Right lobe of liver (tissue), 6 donors: ENCODE results near the gene FOSL2. TPM values are rescaled to one million over a fixed set of nuclear protein-coding genes. Genes with fewer than 3 reads are reported as not detected.

Experiments used
- ATAC-seq, 4 donors: fragments of 200-7000 bp; cut with Tn5 transposase; one replicate each; pipeline ENCODE4 v1.9.1; 2020; ENCODE audit warnings: mild to moderate bottlenecking in 4 of 4, moderate library complexity in 4 of 4
- DNase-seq, 3 donors: peaks; one replicate each; pipeline ENCODE4 v3.0.0-alpha.2; 2020
- H3K27ac ChIP-seq, 3 donors: fragments of 200-600 bp; one replicate each; pipeline ENCODE4 v1.8.0; 2022
- H3K27me3 ChIP-seq, 2 donors: fragments of 200-600 bp; one replicate each; pipeline ENCODE4 v1.8.0; 2022
- H3K36me3 ChIP-seq, 4 donors: fragments of 200-600 bp; sonication (generic) in 1 of 4; one replicate each; pipeline versions ENCODE4 v1.5.1 to v1.8.0; 2017 to 2022; ENCODE audit warnings: control low read depth in 1 of 4
- H3K4me1 ChIP-seq, 4 donors: fragments of 200-600 bp; sonication (generic) in 1 of 4; one replicate each; pipeline versions ENCODE4 v1.5.1 to v1.8.0; 2017 to 2022; ENCODE audit warnings: control low read depth in 1 of 4
- H3K4me3 ChIP-seq, 3 donors: fragments of 200-600 bp; one replicate each; pipeline ENCODE4 v1.8.0; 2022
- H3K9me3 ChIP-seq, 4 donors: fragments of 200-600 bp; sonication (generic) in 1 of 4; one replicate each; pipeline versions ENCODE4 v1.5.1 to v1.8.0; 2017 to 2022; ENCODE audit warnings: control low read depth in 1 of 4
- POLR2A ChIP-seq: fragments of 450-650 bp; IDR thresholded peaks from one replicate; pipeline ENCODE4 v1.6.1; 2017; ENCODE audit warnings: antibody characterized with exemption, mild to moderate bottlenecking
- WGBS: methylation state at CpG from one replicate; pipeline ENCODE4 v1.1.6; 2018; ENCODE audit warnings: low coverage, low lambda C conversion rate; ENCODE audit not compliant: insufficient coverage; ENCODE audit errors: missing lambda C conversion rate; 5-methylcytosine and 5-hydroxymethylcytosine counted together
- intact Hi-C, 2 donors: fragments of 100-400 bp; cut with DNase I; formaldehyde crosslinking; loops; one replicate each; pipeline versions ENCODE4 v1.11.2 to v1.14.1; 2022
- total RNA-seq, 6 experiments: library from RNA; depleted of rRNA in 2 of 6; stranded (reverse); fragments of >200 nt in 2 of 6; fragmentation: NEBNext Ultra II Directional in 3 of 6; extraction: Animal tissue kit (Norgen Biotek cat#: 25700) in 3 of 6; gene quantifications; one replicate each; pipeline versions ENCODE4 v1.1.0 to v1.2.4, GENCODE V29; 2016 to 2023
- TF ChIP-seq, protein P1 (sequence below), 4 donors: fragments of 200-600 bp in 3 of 4; fragments of 450-650 bp in 1 of 4; IDR thresholded peaks; one replicate each; pipeline versions ENCODE4 v1.5.1 to v1.8.0; 2016 to 2022; ENCODE audit warnings: antibody characterized with exemption in 4 of 4, mild to moderate bottlenecking in 2 of 4
- donor health status: DM: no; HTN: yes; CAD: no.
- donor health status: DM: no; HTN: no; CAD: no.
- donor health status: DM: no; HTN: no; CAD: no.
- donor health status: DM: no; HTN: yes; CAD: no.
- donor health status: DM: no; HTN: yes; CAD: no.

FOSL2 gene
- total RNA-seq, 6 experiments from 2014 or later, result 8.1 to 70.7 (median 14.9) TPM

DNA sequence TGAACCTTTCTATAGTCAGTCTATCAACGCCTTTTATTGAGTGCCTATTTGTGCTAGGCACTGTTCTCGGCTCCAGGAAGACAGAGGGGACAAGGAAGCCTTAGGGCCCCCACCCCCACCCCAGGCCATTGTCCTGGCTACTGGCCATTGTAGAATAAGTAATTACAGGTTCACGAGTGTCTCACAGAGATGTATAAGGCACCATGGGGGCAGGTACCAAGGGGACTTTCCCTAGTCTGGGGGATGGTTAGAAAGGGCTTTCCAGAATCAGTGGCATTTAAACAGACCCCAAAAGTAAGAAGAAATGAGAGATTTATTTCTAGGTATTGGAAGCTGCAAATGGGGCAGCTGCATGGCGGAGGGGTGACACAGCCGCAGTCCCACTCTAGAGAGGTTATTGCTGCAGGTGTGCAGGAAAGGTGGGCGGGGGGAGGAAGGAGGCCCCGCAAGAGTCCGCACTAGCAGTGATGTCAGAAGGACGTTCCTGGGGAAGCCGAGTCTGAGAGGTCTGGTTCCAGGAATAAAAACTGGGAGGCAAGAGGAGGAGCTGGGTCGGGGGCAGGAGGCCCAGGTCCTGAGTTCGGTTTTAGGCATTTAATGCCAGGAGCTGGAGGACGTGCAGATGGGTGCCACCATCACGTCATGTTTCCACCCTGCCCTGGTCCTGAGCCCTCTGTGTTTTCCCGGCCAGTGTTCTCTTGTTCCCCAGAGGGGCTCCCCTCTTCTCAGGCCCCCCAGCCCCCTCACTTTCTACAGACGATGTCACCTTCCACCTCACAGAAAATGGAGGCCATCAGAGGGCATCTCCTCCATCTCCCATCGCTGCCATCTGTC lies 30.5 kb downstream of the FOSL2 start:
- Histone ChIP-seq H3K9me3 (no peaks in the 10 kb centered on the region), H3K36me3 (no peaks in the 10 kb centered on the region), H3K4me1 (peaks cover 0 to 9% (median 0%) of the 10 kb centered on the region in 4 donors), H3K4me3 (no peak overlapping the region), H3K27ac (peak overlapping the region in 1 of 3 donors; percentile 18), H3K27me3 (no peaks in the 10 kb centered on the region)
- ATAC-seq (no peak), DNase-seq (no peak)
- 72% methylated on average over 16 of the region's 17 CpGs for WGBS
- intact Hi-C loops, result no loop called here
- TF ChIP-seq POLR2A, result no peak
- TF ChIP-seq, protein P1, sequence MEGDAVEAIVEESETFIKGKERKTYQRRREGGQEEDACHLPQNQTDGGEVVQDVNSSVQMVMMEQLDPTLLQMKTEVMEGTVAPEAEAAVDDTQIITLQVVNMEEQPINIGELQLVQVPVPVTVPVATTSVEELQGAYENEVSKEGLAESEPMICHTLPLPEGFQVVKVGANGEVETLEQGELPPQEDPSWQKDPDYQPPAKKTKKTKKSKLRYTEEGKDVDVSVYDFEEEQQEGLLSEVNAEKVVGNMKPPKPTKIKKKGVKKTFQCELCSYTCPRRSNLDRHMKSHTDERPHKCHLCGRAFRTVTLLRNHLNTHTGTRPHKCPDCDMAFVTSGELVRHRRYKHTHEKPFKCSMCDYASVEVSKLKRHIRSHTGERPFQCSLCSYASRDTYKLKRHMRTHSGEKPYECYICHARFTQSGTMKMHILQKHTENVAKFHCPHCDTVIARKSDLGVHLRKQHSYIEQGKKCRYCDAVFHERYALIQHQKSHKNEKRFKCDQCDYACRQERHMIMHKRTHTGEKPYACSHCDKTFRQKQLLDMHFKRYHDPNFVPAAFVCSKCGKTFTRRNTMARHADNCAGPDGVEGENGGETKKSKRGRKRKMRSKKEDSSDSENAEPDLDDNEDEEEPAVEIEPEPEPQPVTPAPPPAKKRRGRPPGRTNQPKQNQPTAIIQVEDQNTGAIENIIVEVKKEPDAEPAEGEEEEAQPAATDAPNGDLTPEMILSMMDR (IDR thresholded peaks at IDR 0.05), result no peak

GRCh38 chr2:28423856-28424605 lies 31.4 kb downstream of the FOSL2 start:
- TF ChIP-seq, protein P1 (IDR thresholded peaks at IDR 0.05), result no peak
- TF ChIP-seq POLR2A, result no peak
- Histone ChIP-seq H3K9me3 (no peaks in the 10 kb centered on the region), H3K36me3 (no peaks in the 10 kb centered on the region), H3K4me3 (no peak overlapping the region), H3K27ac (peak overlapping the region in 1 of 3 donors; percentile 18), H3K27me3 (no peaks in the 10 kb centered on the region), H3K4me1 (peaks cover 0 to 6% (median 0%) of the 10 kb centered on the region in 4 donors)
- ATAC-seq (peak; percentile 63 to 78 (median 72)), DNase-seq (no peak)
- intact Hi-C loops, result no loop called here
- 28% methylated on average over 7 of the region's 7 CpGs for WGBS

DNA sequence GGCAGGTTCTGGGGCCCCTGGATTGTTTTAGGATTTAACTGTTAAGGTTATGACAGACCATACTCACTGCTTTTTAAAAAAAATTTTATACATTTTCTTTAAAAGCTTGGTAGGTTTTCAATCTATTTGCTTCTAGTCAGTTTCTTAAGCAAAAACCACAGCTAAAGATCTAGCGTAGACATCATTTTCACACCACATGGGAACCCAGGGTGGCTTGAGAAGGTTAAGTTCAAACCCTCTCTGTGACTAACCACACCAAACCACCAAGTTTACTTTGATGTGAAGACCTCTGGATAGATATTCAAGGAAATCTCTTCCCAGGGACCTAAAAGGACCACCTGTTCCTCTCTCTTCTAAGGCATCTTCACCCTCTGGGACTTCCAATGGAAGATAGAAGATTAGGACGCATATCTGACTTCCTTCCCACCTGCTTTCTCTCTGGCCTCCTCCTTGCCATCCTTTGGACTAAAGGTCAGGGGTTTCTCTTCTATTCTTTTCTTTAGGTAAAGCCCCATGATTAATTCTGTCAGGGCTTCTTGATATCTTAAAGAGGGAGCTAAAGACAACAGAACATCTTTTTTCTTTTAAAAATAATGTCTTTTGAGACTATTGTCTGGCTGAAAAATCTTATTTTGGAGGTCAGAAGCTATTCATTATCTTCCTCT lies 32.3 kb downstream of the FOSL2 start:
- Histone ChIP-seq H3K27ac (no peak overlapping the region), H3K36me3 (no peaks in the 10 kb centered on the region), H3K9me3 (no peaks in the 10 kb centered on the region), H3K27me3 (no peaks in the 10 kb centered on the region), H3K4me3 (no peak overlapping the region), H3K4me1 (no peaks in the 10 kb centered on the region)
- no peak for DNase-seq
- no peak for ATAC-seq
- intact Hi-C loops, result no loop called here
- TF ChIP-seq, protein P1 (IDR thresholded peaks at IDR 0.05), result no peak
- TF ChIP-seq POLR2A, result no peak
- 51% methylated on average over 2 of the region's 2 CpGs for WGBS

GRCh38 chr2:28425464-28425835 lies 32.8 kb downstream of the FOSL2 start:
- H3K4me1 ChIP-seq, result no peaks in the 10 kb centered on the region
- no peak for TF ChIP-seq POLR2A
- TF ChIP-seq, protein P1 (IDR thresholded peaks at IDR 0.05), result no peak
- no peaks in the 10 kb centered on the region for H3K27me3 ChIP-seq
- no peaks in the 10 kb centered on the region for H3K9me3 ChIP-seq
- H3K4me3 ChIP-seq, result no peak overlapping the region
- ATAC-seq (no peak), DNase-seq (no peak)
- intact Hi-C loops, result no loop called here
- 55% methylated on average over 4 of the region's 5 CpGs for WGBS
- no peaks in the 10 kb centered on the region for H3K36me3 ChIP-seq
- H3K27ac ChIP-seq, result no peak overlapping the region
